H1 (cell line): ENCODE results near the gene PHF23. TPM values are rescaled to one million over a fixed set of nuclear protein-coding genes. Genes with fewer than 3 reads are reported as not detected.

Source experiments
- ASH2L ChIP-seq: fragments of 200-600, 300-600 bp; sonication (generic); IDR thresholded peaks from one replicate; pipeline ENCODE4 v1.7.1; 2017; ENCODE audit warnings: low read length
- SP4 ChIP-seq: IDR thresholded peaks from 2 replicates; pipeline ENCODE4 v1.6.1; 2012; ENCODE audit warnings: low read length, inconsistent platforms
- TAF7 ChIP-seq: optimal IDR thresholded peaks from 2 replicates; pipeline ENCODE3; 2011; ENCODE audit warnings: low read depth, mild to moderate bottlenecking, inconsistent platforms, low read length, moderate library complexity, borderline replicate concordance
- polyA plus RNA-seq, 7 experiments: library from polyadenylated mRNA; depleted of rRNA in 3 of 7; stranded (reverse) in 5 of 7; unstranded in 2 of 7; fragments of >200 nt in 5 of 7; fragments of 200-250 nt in 2 of 7; gene quantifications; 1 replicate in 5 of 7; 2 replicates in 1 of 7; 4 replicates in 1 of 7; pipeline versions ENCODE4 v1.2.1 to v1.2.3, GENCODE V29; 2011 to 2013; ENCODE audit warnings: missing spikeins in 2 of 7, mixed read lengths in 2 of 7
- total RNA-seq: library from RNA; stranded (reverse); fragmentation: NEBNext Ultra II Directional; extraction: Animal tissue kit (Norgen Biotek cat#: 25700); gene quantifications from 2 replicates; pipeline ENCODE4 v1.2.1, GENCODE V29; 2021

The PHF23 gene
- total and polyA plus RNA-seq, 2 of the 8 experiments (the other 6 are each of a cell fraction or from before 2014, with no cell fraction given), result 47.5 to 62.8 TPM

GRCh38 chr17:7196651-7197401 is 42.4 kb downstream of the PHF23 start (continued):
- no peak for TF ChIP-seq SP4
- TF ChIP-seq TAF7, result no peak
- no peak for TF ChIP-seq ASH2L
